Inferior parietal cortex (tissue), 1 donor: ENCODE measurements around the gene SRPRB.

Source experiments
- DNase-seq: peaks from one replicate; pipeline ENCODE4 v3.0.0-alpha.2; 2016; ENCODE audit errors: extremely low spot score

SRPRB gene

GRCh38 chr3:133866141-133866540 is 60.5 kb downstream of the SRPRB start:
- DNase-seq = no peak

GRCh38 chr3:133868186-133868585 is 62.6 kb downstream of the SRPRB start:
- DNase-seq = no peak

- DNase-seq = no peak
These were observed 63.3 kb downstream of the SRPRB start for GRCh38 chr3:133868758-133869475.

- DNase-seq = no peak
These were observed 64.0 kb downstream of the SRPRB start for GRCh38 chr3:133869586-133869985.

GRCh38 chr3:133870822-133871221 is 65.2 kb downstream of the SRPRB start:
- DNase-seq = no peak
